Umbilical cord (tissue), 2 donors: Measurements from ENCODE around the gene RERE. TPM values are rescaled to one million over a fixed set of nuclear protein-coding genes. Genes with fewer than 3 reads are reported as not detected.
"Not testable (repeated sequence)": the region's sequence is repeated elsewhere in the genome, so short reads cannot be mapped to it uniquely, and the experiment has no call there.

ENCODE experiments used
- DNase-seq: peaks from one replicate; pipeline ENCODE4 v3.0.0-alpha.2; 2015; ENCODE audit warnings: low spot score
- total RNA-seq: library from RNA; depleted of rRNA; stranded (reverse); fragments of >200 nt; gene quantifications from one replicate; pipeline ENCODE4 v1.2.3, GENCODE V29; 2014; ENCODE audit warnings: low replicate concordance; ENCODE audit not compliant: insufficient read depth

The RERE gene
- total RNA-seq, 1 donor from 2014 or later = 73.9 TPM

DNA sequence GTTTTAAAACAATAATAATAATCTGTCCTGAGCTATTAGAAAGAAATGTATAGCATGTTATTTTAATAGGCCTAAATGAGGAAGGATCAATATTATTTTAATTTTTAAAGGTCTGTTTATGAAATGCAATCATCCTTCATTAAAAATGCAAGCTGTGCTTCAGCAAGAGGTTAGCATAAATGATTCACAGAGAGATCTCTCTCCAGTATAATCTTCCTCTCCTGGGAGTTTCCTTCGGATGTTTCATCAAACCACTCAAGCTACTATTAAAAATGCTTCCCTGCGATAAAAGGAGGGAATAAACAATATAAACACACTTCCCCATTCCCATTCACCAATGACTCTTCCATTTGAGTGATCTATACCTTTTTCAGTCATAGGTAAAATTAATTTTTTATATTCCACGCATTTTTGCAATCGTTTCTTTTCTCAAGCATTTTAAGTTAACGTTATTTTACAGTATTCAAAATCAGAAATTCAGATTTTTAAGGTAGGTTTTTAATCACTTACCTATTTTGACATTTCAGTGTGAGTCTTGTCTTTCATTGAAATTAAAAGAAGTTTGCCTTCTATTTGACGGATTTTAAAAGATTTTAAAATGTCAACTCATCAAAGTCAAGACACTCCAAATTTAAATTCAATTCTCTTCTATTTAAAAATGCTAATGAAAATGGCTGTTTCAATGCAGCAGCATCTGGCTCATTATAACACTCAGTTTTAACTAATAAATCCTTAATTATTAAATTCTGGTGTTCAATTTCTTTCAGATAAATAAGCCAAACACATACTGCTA, 64.3 kb downstream of the RERE start:
- no peak for DNase-seq

DNA sequence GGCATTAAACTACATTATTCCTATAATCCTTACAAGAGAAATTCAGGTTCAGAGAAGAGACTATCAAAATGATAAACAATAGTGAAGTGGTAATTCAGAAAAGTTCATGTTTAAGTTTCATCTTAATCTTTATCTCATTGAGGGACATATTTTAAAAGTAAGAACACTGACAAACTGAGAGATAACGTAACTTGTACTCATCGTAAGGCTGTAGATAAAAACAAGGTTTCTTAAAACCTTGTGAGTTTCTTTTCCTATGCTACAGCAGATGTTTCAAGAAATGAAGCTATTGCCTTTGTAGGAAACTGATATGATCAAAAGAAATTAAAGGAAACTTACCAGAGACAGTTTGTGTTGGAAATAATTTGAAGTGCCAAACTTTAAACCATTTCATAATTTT, 65.0 kb downstream of the RERE start:
- DNase-seq = no peak

DNA sequence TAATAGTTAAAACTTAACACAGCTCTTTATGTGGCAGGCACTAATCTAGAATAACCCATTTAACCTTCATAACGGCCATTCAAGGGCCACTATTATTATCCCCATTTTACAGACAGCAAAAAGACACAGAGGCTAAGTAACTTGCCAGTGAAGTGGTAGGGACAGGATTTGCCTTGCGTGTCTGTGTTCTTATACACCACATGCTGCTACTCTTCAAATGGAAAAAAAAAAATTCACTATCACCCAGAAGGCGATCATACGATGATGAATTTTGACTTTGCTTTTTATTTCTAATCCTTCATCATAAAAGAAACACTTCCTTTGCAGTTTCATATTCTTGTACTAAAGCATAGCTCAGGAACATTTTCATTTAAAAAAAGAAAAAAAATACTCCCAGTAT, 65.5 kb downstream of the RERE start:
- no peak for DNase-seq

GRCh38 chr1:8747879-8748825, 69.3 kb downstream of the RERE start:
- no peak for DNase-seq

GRCh38 chr1:8746554-8746953, 70.9 kb downstream of the RERE start:
- no peak for DNase-seq

DNA sequence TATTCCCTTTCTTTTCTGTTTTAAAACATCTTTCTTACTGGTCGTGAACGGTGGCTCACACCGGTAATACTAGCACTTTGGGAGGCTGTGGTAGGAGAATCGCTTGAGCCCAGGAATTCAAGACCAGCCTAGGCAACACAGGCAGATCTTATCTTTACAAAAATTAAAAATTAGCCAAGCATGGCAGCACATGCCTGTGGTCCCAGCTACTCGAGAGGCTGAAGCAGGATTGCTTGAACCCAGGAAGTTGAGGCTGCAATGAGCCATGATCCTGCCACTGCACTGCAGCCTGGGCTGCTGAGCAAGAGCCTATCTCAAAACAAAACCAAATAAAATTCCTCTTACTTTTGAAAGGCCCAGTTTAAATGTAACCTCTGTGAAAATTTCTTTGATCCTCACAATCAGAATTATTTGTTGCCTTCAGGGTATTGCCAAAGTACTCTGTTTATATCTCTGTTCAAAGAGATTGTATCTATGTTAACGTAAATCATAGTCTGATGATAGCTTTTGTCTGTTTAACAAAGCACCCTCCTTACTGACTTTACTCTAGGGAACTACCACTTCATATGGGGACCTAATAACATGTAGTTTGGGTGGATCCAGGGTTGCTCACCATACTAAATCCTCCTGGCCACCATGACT, 71.6 kb downstream of the RERE start:
- DNase-seq = no peak

- DNase-seq = no peak
Observed at GRCh38 chr1:8745346-8745745, 72.1 kb downstream of the RERE start.

DNA sequence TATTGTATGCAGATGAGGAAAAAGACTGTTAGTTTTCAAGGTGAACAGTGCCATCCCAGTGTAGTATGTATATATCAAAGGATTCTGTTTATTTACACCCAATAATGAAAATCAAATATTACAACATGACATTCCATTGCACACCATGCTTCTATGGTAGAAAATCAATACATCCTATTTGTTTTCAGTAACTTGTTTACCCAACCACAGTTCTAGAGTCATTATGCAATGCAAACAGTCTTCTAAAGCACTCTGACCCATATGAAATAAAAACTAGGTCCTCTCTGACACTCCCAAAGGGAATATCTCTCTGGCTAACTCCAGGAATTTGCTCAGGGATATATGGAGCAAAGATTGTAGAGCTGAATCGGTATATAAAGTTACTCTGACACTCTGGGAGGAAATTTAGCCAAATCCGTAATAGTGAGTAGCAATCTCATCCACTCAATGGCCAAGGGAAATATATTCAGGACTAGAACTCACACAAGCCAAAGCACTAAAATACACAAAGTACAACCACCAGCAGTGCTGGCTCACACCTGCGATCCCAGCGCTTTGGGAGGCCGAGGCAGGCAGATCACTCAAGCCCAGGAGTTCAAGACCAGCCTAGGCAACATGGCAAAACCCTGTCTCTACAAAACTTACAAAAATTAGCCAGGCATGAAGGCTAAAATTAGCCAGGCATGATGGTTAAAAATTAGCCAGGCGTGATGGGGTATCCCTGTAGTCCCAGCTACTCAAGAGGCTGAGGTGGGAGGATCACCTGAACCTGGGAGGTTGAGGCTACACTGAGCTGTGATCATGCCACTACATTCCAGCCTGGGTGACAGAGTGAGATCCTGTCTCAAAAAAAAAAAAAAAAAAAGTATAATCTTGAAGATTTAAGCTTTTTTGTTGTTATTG, 75.2 kb downstream of the RERE start:
- no peak for DNase-seq

DNA sequence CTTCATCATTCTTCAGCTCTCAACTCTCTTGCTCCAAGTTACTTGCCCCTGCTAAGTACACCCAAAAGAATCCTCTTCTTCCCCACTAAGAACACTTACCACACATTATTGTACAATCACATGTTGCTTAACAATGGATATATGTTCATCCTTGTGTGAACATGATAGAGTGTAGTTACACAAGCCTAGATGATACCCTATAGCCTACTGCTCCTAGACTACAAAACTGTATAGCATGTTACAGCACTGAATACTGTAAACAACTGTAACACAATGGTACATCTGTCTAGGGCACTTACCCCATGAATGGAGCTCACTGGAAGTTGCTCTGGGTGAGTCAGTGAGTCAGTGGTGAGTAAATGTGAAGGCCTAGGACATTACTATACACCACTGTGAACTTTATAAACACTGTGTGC, 77.4 kb downstream of the RERE start:
- no peak for DNase-seq

DNA sequence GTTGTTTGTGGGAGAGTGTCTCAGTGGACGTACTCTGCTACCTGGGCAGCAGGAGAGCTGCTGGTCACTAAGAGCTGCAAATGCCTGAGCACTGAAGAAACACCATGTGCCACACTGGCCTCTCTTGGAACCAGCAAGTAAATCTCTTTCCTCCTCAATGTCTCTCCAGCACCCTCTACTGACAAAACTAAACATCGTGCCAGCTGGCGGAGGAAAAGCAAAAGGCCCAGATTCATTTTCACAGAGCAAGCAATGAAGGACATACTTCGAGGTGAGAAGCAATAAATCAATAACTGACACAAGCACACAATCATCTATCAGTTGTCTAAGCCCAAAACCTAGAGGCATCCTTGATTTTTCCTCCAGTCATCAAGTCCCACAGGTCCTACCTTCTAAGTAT, 78.1 kb downstream of the RERE start:
- no peak for DNase-seq

GRCh38 chr1:8736927-8737326, 80.5 kb downstream of the RERE start:
- no peak for DNase-seq

- DNase-seq = no peak
Observed at GRCh38 chr1:8733484-8733883, 84.0 kb downstream of the RERE start.

DNA sequence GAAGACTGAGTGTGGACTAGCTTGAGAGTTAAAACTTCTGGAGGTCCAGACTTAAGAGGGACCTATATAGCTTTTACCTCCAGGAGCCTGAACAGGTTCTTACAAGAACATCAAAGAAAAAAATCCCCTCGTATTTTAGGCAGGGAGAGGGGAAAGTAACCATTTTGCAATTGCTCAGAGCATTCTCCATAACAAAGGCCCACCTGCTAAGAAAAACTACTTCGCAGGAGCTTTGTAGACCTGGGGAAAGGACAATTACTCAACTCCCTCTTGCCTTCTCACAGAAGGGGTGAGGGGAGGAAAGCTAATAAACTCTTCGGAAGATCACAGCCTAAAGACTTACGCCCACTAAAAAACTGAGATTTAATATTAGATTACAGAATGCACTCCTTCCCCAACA, 86.3 kb downstream of the RERE start:
- DNase-seq = no peak

GRCh38 chr1:8728464-8728863, 89.0 kb downstream of the RERE start:
- no peak for DNase-seq

DNA sequence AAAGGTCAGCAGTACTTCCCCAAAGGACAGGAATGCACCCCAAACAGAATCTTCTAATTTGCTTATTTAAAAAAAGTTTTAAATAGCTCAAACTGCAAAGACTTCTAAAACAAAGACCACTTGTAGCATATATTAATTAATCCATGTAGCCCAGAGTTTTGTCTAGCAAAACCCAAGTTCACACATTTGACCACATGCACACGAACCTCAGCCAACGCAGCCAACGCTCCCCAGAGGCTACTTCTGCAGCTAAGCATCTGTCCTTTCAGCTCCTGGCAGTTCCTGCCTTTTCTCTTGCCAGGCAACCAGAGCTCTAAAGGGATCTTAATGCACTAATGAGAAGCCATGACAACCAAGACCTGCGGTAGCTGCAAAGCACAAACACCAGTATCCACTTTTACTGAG, 89.6 kb downstream of the RERE start:
- peak; percentile 17 for DNase-seq

DNA sequence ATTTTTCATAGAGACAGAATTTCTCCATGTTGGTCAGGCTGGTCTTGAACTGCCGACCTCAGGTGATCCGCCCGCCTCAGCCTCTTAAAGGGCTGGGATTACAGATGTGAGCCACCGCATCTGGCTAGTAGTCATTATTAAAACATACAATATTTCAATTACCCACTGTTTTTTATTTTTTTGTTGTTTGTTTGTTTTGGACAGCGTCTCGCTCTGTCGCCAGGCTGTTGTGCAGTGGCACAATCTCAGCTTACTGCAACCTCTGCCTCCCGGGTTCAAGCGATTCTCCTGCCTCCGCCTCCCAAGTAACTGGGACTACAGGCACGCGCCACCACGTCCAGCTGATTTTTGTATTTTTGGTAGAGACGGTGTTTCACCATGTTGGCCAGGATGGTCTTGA, 90.1 kb downstream of the RERE start:
- not testable (repeated sequence) for DNase-seq

- not testable (repeated sequence) for DNase-seq
Observed at GRCh38 chr1:8726801-8727186, 90.6 kb downstream of the RERE start.

DNA sequence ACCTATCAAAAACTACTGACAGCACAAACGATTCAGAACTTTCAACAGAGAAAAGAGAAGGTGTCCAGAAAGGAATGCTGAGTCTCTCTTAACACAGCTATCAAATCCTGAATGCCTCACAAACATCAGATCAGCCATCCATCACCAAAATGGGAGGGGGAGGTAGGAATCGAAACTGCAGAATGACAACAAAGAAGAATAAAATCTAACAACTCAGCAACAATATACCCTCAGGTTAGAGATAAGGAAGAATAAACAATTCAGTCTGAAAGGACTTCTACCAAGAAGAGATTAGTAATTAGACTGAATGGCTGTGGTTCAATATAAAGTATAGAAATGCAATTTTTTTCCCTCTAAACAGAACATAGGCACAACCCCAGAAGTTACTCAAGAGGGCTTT, 94.4 kb downstream of the RERE start:
- DNase-seq = no peak

DNA sequence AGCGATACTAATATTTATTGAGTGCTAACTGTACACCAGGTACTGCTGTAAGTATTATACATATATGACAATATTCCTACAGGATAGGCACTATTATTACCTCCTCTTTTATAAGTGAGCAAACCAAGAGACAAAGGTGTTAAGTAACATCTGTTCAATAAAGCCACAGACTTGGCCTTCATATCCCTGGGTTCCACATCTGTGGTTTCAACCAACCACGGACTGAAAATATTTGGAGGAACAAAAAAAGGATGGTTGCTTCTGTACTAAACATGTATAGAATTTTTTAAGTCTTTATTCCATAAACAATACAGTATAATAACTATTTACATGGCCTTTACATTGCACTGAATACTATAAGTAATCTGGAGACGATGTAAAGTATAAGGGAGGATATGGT, 95.1 kb downstream of the RERE start:
- DNase-seq = no peak

- no peak for DNase-seq
Observed at GRCh38 chr1:8721679-8722324, 95.6 kb downstream of the RERE start.

DNA sequence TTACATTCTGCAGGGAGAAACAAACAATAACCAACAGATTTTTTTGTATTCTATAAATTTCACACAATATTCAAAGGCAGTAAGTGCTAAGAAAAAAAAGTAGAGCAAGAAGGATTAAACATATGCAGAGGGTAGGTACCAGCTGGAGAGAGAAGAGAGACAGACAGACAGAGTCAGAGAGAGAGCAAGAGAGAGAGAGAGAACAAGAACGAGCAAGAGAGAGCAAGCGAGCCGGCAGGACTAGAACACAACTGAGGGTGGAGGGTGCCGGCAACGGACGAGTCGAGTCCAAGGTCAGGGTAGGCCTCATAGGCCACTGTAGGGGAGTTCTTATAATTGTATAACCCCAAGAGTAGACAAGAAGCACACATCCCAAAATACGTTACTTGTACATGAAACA, 97.1 kb downstream of the RERE start:
- no peak for DNase-seq
